Thyroid gland (tissue), 4 donors: ENCODE data around the gene NECAB2.

Experiments used
- POLR2A ChIP-seq, 2 donors: fragments of 450-650 bp; IDR thresholded peaks; one replicate each; pipeline ENCODE4 v1.6.1; 2017; ENCODE audit warnings: antibody characterized with exemption in 2 of 2, mild to moderate bottlenecking in 2 of 2, moderate library complexity in 1 of 2
- TF ChIP-seq, protein P1 (sequence below), 6 experiments: fragments of 200-600 bp in 3 of 6; fragments of 450-650 bp in 3 of 6; sonication (generic) in 3 of 6; IDR thresholded peaks; one replicate each; pipeline ENCODE4 v1.5.1; 2016 to 2019; ENCODE audit warnings: antibody characterized with exemption in 6 of 6, mild to moderate bottlenecking in 2 of 6, inconsistent platforms in 1 of 6, moderate library complexity in 1 of 6

DNA sequence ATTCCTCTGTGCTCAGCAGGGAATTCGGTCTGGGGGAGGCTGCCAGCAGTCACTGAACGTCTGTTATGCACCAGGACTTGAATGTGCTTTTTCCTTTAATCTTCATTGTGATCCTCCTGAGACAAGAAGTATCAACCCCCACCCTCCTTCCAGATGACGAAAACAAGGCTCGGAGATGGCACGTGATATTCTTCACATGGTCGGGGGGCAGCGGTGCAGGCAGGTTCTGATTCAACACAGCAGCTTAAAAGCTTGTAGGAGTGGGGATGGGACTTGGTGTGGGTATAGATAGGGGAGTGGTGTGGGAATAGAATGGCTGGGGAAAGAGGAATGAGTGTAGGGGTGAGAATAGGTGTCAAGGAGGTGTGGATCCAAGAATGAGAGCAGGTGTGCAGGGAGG lies 6.4 kb downstream of the NECAB2 start:
- TF ChIP-seq POLR2A (IDR thresholded peaks at IDR 0.05) = no peak
- TF ChIP-seq, protein P1, sequence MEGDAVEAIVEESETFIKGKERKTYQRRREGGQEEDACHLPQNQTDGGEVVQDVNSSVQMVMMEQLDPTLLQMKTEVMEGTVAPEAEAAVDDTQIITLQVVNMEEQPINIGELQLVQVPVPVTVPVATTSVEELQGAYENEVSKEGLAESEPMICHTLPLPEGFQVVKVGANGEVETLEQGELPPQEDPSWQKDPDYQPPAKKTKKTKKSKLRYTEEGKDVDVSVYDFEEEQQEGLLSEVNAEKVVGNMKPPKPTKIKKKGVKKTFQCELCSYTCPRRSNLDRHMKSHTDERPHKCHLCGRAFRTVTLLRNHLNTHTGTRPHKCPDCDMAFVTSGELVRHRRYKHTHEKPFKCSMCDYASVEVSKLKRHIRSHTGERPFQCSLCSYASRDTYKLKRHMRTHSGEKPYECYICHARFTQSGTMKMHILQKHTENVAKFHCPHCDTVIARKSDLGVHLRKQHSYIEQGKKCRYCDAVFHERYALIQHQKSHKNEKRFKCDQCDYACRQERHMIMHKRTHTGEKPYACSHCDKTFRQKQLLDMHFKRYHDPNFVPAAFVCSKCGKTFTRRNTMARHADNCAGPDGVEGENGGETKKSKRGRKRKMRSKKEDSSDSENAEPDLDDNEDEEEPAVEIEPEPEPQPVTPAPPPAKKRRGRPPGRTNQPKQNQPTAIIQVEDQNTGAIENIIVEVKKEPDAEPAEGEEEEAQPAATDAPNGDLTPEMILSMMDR (IDR thresholded peaks at IDR 0.05) = no peak
